ELF-1 (cell line): Measurements from ENCODE around the gene NPTN.
"Not testable (repeated sequence)": the region's sequence is repeated elsewhere in the genome, so short reads cannot be mapped to it uniquely, and the experiment has no call there.

Experiments
- DNase-seq: peaks from one replicate; pipeline ENCODE4 v3.0.0-alpha.2; 2016; ENCODE audit warnings: low read depth, low spot score

NPTN gene

DNA sequence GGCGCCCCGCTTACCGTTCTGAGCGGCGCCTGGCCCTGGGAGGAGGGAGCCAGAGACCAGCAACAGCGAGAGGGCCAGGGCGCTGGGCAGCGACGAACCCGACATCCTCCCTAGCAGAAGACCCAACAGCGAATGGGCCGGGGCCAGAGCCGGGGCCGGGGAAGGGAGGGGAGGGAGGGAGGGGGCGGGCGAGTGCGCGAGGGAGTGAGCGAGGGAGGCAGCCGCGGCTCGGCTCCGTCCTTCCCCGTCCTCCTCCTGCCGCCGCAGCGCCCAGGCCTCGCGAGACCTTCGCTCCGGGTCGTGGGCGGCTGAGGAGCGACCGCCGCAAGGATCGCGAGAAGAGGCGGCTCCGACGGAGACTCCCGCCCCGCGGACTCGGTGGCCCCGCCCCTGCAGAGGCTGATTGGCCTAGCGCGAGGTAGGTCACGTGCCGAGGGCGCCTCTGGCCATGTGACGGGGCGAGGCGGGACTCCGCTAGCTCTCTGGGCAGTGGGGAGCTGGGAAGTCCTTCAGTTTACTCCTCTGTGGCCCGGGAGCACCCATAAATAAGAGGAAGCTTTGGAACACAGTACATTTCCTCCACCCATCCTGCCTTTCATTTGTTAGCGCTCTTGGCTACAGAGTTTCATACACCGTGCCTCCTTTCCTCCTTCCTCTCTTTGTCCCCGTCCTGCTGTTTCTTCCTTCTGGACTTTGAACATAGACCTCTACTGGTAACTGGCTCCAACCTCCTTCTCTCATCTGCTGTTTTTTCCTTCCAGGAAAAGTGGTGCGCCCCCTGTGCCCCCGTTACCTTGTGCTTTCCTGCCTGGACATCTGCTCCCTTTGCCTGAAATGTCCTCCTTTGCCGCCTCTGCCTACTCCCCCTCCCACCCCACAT lies at the start of gene NPTN:
NPTN (minus strand) TSS at position 279 of the 880 bp plus-strand sequence; CDS start at position 105, 174 bp downstream.
- peak; percentile 98 for DNase-seq

DNA sequence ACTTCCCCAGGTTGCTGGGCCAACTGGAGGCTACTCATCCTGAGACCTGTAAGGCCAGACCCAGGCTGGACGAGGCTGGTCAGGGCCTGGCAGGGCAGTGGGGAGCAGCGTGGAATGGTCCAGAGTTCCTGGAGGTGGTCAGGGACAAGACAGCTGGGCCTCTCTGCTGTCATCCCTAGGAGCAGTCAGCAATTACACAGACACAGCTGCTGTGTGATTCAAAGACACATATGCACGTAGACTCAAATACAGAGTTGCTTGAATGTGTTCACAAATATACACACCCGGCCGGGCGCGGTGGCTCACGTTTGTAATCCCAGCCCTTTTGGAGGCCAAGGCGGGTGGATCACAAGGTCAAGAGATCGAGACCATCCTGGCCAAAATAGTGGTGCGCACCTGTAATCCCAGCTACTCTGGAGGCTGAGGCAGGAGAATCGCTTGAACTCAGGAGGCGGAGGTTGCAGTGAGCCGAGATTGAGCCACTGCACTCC lies 49.5 kb upstream of the NPTN start:
- no peak for DNase-seq

DNA sequence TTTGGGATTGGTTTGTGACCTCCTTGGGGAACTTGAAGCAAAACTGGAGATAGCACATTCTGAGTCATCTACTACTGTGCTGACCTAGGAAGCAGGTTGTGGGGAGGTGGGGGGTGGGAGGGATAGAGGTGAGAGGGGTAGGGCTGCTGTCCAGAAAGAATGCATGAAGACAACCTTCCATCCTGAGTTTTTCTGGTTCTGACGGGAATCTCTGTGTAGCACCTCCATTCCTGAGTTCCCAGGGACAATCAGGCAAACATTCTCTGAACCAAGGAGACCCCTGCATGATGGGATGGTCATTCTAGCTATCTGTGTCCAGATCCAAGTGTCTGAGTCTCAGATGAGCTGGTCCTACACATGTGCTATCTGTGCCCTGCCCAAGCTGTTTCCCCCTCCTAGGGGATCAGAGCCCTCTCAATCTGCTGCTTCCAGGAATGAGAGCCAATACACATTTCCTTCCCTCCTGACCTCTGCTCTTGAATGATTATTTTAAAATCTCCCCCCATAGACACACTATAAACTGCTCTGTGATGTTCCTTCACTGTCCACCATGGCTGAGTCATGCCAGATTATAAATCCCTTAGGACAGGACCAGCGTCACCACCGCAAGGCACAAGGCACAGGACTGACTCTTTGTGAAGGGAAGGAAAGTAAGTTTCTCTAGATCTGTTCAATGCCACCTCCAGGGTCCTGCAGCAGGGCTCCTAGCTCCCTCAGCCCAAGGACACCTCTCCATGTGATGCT lies 48.8 kb upstream of the NPTN start:
- DNase-seq = no peak

DNA sequence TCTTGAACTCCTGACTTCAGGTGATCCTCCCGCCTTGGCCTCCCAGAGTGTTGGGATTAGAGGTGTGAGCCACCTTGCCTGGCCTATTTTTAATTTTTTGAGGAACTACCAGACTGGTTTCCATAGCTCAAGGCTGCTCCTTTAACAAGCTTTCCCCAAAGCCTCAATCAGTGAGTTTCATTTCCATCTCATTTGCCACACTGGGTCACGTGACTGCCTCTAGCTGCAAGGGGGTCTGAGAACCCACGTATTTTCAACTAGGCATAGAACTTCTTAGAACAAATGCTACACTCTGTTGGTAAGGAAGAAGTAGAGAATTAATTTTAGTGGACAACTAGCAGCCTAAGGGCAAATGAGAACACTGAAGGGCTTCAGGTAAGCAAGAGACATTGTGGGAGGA lies 47.9 kb upstream of the NPTN start:
- no peak for DNase-seq

DNA sequence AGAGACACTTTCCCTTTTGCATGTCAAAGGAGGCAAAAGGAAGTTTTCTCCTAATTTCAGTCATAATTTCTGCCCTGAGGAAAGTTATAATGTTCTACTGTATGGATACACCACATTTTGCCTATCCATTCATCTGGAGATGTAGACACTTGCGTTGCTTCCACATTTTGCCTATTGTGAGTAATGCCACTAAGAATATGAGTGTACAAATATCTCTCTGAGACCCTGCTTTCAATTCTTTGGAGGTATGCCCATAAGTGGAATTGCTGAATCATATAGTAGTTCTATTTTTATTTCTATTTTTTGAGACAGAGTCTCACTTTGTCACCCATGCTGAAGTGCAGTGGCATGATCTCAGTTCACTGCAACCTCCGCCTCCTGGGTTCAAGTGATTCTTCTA lies 47.4 kb upstream of the NPTN start:
- no peak for DNase-seq

DNA sequence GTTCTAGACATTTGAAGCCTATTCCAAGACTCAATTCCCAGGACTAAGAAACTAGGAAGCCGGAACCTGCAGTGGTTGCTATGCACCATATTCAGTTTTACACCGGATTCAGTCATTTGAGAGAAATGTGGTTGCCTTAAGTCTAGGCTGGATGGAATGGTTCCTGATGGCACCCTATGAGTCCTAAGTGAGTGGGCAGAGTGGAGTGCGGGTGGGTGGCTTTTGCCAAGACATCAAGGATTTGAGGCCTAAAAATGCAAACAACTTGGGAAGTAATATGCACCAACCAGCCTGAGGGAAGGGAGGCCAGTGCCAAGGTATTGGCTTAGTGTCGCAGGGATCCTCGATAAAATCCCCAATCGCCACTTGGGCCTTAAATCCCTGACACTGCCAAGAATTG lies 46.8 kb upstream of the NPTN start:
- DNase-seq = no peak

DNA sequence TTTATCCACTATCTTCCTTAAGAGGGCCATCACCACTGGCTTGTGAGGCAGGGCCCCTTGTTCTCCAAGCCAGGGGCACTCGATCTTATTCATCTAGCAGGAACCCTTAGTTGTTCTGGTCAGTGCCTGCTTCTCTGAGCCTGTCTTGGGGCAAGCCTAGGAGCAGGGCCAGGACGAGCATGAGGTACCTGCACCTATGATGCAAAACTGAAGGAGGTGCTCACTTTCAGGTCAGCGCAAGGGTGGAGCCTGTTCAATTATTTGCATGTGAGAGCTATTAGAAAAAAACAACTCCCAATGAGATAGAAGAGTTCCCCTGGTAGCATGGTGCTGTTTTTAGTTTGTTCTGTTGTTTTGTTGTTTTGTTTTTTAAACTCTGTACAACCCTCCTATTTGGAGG lies 46.0 kb upstream of the NPTN start:
- DNase-seq = no peak

DNA sequence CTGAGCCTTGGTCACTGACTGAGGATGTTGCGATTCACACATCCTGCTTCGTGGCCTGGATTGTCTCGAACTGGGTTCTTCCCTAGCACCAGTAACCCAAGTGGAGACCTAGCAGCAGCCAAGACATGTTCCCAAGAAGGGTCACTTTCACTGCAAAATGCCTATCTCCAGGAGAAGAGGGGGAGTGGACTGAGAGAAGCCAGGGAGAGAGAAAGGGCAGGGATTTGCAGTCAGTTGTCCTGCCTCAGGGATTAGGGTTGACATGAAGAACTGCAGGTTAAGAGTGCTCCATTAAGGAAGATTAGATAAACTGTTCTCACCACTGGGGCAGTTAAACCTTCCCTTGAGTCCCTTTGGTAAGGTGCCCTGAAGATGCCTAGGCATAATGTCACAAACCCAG lies 45.3 kb upstream of the NPTN start:
- no peak for DNase-seq

DNA sequence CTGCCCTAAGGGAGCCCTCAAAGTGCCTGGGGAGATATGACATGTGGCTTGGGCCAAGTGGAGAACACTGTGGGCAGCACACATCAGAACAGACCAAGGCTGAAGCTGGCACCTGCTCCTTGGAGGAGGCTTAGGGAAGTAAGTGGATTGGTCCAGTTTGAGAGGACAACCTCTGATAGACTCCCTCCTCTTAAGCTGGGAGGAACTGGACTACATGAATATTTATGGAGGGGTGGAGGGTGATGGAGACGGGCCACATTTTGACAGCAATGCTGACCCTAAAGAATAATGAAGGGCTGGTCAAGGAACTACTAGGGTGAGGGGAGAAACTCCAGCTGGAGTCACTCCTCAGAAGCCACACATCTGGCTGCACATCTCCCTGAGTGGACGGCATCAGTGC lies 44.5 kb upstream of the NPTN start:
- no peak for DNase-seq

DNA sequence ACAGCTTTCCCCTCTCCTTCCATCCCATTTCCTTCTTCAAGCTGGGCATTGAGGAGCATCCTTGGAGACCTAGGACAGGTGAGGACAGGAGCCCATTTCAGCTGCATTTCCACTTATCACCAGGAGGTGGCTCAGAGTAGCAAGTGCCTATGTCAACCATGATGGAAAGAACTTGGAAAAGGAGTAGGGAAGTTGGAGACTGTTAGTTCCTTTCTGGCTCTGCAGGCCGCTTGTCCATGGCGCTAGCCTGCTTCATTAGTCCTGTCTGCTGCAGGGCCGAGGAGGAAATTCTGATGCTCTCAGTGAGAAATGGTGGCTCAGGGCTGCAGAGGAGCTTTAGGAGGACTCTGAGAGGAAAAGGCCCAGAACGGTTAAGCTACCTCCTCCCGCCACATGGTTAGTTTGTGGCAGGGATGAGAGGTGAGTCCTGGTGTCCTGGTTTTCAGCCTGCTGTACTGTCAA lies 44.0 kb upstream of the NPTN start:
- DNase-seq = peak; percentile 73

DNA sequence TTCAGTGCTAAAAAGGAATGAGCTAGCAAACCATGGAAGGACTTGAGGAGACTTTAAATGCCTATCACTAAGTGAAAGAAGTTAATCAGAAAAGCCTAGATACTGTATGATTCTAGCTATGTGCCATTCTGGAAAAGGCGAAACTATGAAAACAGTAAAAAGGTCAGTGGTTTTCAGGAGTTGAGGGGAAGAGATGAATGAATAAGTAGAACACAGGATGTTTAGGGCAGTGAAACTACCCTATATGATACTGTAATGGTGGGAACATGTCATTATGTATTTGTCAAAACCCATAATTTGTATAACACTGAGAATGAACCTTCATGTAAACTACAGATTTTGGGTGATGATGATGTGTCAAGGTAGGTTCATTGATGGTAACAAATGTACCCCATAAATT lies 41.4 kb upstream of the NPTN start:
- no peak for DNase-seq

DNA sequence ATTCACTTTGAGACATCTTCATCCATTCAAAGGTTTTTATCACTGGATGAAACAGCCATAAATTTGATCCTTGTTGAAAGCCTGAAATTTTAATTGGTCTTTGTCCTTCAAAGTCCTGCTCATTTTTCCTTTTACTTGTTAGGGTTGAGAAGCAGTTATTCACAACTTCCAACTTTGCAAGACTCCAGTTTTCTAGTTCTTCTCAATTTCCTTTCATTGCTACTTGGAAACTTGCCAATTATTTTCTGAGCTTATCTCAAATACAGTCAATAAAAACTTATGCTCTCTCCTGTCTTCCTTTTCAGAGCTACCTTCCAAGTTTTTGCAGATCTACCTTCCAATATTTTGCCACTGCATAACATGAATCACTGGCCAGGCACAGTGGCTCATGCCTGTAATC lies 27.3 kb upstream of the NPTN start:
- DNase-seq = no peak

DNA sequence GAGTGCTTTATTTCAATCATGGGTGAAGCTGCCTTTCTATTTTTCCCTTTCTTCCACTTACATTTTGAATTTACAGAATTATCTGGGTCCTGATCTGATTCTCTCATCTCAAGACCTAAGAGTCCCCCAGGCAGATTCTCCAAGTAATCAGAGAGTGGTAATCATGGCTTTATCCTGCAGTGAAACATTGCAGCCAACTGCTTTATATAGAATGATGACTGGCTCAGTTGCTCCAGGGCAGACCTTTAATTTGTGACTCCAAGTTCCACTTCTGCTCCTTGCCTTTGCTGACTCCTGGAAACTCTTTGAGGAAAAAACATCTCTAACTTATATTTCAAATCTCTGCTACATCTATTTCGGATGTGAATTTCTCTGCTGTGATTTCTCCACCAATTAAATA lies 25.5 kb upstream of the NPTN start:
- DNase-seq = no peak

DNA sequence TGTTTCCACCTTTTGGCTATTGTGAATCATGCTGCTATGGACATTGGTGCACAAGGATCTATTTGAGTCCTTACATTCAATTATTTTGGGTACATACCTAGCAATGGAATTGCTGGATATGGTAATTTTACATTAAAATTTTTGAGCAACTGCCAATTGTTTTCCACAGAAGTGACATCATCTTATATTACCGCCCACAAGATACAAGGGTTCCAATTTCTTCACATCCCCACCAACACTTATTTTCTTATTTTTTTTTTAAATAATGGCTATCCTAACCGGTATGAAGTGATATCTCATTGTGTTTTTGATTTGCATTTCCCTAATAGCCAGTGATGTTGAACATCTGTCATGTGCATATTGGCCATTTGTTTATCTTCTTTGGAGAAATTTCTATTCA lies 22.5 kb upstream of the NPTN start:
- DNase-seq = no peak

DNA sequence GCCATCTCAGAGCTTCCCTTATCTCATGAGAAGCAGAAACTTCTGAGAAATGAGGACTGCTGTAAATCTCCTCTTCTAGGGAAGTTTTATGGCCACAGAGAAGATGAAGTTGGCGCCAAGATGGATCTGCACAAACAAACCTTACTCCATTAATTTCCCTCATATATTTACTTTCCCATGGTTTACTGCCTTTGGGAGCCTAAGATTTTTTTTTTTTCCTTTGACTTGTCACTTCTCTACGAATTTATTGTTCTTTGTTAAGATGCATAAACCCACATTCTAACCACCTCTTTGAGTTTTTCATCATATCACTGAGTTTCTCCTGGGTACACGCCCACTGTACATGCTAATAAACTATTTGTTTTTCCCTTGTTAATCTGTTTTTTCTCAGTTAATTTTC lies 21.5 kb upstream of the NPTN start:
- no peak for DNase-seq

DNA sequence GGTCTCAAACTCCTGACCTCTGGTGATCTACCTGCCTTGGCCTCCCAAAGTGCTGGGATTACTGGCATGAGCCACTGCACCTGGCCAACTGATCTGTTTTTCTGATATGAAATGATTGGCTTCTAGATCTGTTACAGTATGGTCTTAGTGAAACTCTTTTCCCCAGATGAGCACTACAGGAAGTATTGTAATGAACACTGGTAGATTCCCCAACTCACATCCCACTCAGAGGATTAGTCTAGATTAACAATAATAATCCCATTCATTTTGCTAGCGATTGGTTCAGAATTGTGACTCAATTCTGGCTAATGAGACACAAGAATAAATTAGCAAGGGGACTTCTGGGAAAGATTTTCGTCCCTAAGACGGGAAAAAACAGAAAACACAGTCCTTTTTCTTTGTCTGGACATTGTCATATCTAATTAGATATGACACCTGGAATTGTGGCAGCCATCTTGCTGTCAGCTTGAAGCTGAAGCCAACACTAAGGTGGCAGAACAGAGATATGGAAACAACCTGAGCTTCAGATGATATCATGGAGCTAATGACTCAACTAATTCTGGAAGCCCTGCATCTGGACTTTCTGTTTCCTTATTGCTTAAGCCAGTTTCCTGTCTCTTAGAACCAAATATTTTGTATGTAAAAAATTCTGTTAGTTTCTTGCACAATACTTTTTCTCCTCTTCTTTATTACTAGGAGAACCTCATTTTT lies 17.4 kb upstream of the NPTN start:
- no peak for DNase-seq

DNA sequence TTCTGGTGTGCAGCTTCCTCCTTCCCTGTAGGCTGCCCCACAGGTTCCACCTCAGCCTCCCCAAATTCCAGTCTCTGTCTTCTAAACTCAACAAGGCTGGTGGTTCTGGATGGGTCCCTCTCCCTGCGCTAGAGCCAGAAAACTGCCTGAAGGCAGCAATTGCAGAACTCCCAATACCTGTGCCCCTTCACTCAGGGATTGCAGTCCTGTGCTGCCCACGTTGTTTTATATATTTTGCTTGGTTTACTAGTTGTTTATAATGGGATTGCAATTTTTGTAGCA lies 14.8 kb upstream of the NPTN start:
- peak; percentile 66 for DNase-seq

DNA sequence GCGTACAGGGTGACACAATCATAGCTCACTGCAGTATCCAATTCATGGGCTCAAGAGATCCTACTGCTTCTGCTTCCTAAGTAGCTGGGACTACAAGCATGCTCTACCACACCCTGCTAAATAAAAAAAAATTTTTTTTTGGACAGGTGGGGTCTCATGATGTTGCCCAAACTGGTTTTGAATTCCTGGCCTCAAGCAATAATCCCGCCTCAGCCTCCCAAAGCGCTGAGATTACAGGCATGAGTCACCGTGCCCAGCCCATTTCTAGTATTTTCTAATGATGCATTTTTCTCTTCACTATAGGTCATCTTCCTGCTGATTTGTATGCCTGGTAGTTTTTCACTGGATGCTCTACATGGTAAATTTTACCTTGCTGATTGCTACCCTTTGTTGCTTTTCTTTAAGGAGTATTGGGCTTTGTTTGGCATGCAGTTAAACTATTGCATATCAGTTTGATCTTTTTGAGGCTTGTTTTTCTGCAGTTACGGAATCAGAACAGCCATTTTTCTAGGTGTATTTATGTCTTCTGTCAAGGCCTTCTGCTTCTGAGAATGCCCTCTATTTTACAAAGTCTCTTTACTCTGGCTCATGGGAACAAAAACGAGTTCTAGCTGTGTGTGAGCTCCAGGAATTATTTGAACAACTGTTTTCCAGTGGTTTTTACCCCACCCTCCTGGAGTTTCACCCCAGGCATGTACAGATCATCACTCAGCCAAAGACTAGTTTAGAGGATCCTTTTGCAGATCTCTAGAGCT lies 14.2 kb upstream of the NPTN start:
- DNase-seq = peak; percentile 29

DNA sequence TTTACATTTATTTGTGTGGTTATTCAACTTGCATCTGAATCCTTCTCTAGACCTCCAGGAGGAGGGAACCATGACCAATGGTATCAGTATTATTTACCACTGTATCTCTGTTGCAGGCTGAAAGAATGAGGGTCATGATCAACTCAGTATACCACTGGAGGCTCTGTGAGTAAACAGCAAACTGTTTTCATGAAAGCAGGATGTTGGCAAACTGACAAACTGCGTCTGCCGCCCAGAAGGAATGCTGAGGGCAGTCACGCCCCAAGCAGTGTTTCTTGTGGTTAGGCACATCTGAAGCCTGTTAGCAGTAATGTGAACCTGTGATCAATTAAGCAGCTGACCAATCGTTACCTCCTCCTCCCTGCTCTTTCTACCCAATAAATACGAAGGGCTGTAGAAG lies 6.3 kb upstream of the NPTN start:
- not testable (repeated sequence) for DNase-seq

DNA sequence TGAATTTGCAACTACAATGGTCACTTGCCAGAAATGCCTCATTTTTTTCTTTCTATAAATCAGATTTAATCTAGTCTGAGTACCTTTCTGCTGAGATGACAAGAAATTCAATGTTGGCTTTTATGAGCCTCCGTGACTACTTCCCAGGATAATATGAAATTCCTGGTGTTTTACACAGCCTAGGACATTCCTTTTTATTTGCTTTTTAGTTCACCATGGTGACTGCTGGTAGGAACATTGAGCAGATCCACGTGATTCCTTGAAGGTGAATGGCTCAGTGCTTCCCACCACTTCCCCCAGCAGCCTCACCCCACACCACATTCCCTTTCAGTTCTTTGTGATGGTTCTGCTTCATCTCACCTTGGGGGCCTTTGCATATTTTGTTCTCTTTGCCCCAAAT lies 4.3 kb upstream of the NPTN start:
- DNase-seq = no peak

DNA sequence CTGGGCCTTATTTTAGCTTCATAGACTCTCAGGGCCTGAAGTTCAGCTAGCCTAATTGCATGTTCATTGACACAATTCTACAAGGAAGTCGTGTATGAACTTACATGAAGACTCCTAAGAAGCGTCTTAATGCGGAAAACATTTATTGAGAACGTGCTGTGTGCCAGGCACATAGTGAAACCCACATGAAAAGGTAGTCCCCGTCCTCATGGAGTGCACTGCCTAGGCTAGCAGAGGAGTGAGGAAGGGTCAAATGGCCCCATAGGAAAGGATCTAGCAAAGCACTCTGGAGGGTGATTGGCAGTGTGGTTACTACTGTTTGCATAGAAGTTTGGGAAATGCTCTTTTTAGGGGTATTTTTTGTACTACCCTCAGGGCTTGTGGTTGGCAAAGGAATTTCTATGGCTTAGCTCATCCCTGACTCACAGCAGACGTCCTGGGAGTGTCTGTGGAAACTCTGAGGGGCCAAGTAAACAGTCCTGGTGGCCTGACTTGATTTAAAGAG lies 854 bp upstream of the NPTN start:
- peak; percentile 79 for DNase-seq
